Articular chondrocyte of knee joint (primary cell): Measurements from ENCODE around the gene PXMP4. TPM values are rescaled to one million over a fixed set of nuclear protein-coding genes. Genes with fewer than 3 reads are reported as not detected.

Source experiments
- total RNA-seq: library from RNA; depleted of rRNA; stranded (reverse); fragments of >200 nt; gene quantifications from 2 replicates; pipeline ENCODE4 v1.2.3, GENCODE V29; 2012

The PXMP4 gene, protein sequence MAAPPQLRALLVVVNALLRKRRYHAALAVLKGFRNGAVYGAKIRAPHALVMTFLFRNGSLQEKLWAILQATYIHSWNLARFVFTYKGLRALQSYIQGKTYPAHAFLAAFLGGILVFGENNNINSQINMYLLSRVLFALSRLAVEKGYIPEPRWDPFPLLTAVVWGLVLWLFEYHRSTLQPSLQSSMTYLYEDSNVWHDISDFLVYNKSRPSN
- total RNA-seq: 4.7 and 8.9 TPM in 2 replicates

DNA sequence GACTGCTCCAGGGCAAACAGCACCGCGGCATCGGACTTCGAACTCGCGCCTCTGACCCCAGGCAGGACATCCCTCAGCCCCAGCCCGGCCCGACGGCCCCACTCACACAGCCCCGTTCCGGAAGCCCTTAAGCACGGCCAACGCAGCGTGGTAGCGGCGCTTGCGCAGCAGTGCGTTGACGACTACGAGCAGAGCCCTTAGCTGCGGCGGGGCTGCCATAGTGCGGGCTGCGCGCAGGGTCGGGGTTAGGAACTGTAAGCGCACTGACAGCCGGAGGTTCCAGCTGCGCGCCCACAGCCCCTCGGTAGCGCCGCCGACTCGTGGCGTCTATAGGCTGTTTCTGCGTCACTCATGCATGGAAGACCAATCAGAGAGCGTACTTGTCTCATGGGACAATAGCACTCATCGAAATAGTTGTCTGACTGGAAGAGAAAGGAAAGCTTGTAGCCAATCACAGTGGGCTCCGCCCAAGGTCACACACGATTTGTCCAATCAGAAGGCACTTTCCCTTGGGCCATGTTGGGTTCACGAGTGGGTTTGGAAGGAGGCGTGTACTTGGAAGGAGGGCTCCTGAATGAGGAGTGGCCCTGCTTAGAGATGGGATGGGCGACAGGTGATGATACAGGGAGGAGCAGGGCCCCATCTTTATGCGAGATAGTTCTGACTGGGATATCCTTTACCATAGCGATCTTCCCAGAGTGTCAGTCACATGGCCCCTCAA is at the start of gene PXMP4:
TSS of gene PXMP4 (minus strand) at position 322 of the 721 bp plus-strand sequence. CDS start at position 219, 103 bp downstream.

DNA sequence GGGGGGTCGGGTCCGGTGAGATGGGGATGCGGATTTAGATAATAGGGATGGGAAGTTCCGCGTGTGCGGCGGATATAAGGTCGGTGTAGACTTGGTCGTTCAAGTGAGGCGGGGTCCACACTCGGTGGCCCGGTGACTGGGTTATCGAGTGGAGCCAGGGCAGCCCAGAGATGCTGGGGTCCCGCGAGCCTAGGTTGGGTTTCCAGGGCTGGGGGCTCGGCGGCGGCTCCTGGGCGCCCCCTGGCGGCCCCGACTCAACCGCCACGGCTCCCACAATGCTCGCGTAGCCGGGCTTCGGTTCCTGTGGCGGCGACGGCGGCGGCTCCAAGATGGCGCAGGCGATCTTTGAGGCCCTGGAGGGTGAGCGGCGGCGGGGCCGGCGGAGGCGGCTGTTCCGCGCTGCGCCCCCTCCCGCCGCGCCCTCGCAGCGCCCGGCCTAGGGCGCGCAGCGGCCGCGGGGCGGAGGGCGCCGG is 11.6 kb upstream of the PXMP4 start, which contains the start of gene ZNF341:
TSS of gene ZNF341 (plus strand) at position 304 of the 473 bp plus-strand sequence. CDS start at position 330, 26 bp downstream.

DNA sequence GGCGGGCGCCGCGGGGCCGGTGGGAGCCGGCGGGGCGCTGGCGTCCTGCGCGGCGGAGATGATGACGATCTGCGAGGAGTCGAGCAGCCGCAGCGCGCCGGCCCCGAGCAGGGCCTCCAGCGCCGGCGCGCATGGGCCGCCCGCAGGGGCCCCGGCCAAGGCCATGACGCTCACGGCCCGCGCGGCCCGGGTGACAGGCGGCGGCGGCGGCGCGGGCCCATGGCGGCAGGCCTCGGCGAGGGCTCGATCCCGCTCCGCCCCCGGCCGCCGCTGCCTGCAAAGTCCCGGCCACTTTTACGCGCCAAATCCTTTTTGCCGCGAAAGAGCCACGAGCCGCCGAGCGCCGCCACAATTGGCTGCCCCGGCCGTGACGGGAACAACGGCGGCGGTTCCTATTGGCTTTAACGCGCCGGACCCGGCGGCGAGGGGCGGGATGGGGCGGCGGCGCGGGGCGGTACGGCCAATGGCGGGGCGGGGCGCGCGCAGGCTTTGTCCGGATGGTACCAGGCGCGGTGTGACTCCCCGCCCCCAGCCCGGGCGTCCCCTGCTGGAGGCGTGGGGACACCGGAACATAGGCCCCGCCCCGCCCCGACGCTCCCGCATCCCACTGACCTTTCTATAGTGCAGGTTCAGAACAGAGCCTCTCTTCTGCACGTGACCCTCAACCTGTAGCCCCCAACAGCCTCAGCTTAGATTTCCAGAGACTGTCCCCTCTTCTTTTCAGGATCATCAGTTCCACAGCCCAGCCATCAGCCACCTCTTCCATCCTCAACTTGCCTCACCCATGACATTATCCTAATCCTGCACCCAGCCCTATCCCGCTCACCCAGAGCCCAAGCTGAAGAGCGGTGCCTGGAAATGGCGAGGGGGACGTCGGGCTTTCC is 33.8 kb downstream of the PXMP4 start, which contains the start of gene E2F1:
TSS of gene E2F1 (minus strand) at position 286 of the 884 bp plus-strand sequence. CDS start at position 165, 121 bp downstream.

DNA sequence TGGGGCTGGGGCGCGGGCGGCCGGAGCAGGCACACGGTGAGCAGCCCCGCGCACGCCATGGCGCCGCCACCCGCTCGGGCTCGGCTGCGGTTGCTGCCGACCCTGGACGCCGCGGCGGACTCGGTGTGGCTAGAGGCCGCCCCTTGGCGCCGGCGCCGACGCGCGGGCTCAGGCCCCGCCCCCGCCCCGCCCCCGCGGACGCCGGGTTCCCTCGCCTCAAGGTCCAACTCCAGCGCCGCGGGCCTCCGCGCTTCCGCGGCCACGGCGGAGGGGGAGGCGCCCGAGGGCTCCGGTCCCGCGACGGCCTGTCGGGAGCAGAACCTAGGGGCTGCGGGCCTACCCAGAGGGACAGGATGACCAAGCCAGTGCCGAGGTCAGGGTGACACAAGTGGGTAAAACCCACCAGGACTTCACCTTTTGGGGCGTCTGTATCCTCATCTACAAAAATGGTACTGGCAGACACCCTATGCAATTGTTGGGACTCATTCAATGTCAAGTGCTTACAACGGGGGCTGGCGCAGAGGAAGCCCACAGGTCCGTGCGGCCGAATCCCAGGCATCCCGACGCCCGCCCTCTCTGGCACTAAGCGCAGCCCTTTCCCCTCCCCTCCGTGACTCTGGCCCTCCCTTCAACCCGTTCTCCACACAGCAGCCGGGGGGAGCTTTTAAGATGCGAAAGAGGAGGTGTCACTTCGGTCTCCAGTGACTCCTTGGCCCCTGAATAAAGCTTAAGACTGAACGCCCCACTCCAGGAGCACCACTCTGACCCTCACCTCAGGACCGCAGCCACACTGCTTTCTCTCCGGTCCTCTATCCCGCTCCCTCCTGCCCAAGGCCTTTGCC is 45.6 kb downstream of the PXMP4 start, which contains the start of gene NECAB3:
TSS of gene NECAB3 (minus strand) at position 135 of the 842 bp plus-strand sequence. CDS start at position 59, 76 bp downstream.

DNA sequence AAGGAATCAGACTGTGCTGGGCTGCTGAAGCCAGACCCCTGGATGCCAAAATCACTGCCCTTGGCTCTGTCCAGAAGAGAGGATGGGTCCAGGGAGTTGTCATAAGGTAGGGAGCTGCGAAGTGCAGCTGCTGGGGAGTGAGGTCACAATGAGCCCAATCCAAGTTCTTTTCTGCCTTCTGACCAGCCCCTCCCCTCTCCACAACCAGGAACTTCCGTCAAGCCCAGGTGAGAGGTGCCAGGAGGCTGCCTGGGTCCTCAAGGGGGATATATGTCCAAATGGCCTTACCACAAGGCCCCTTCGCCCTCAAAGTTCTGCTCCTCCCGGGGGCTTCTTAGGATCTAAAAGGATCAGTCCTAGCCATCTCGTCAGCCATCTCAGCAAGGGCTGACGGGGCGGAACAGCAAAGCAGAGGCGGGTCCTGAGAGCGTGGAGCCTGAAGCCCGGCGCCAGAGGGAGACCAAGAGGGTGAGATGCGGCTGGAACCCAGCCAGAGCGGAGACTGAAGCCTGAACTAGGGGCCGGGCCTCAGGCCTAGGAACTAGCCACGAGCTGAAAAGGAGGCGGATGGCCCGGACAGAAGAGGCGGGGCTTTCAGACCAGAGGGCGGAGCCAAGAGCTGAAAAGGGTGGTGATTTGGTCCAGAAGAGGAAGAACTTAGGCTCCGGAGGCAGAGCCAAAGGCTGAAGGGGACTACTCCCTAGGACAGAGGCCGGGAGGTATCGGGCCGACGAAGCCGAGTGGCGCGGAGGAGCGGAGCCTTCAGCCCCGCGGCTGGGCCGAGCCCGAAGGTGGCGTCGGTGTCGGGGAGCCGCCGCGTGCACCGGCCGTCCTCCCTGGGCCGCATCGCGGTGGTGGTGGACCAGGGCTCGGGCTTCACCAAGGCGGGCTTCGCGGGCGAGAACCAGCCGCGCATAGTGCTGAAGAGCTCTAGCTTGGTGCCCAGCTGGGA is 53.5 kb downstream of the PXMP4 start, which contains the start of gene ACTL10:
TSS of gene ACTL10 (plus strand) at position 651 of the 952 bp plus-strand sequence. CDS start 555 bp downstream, outside the sequence.

DNA sequence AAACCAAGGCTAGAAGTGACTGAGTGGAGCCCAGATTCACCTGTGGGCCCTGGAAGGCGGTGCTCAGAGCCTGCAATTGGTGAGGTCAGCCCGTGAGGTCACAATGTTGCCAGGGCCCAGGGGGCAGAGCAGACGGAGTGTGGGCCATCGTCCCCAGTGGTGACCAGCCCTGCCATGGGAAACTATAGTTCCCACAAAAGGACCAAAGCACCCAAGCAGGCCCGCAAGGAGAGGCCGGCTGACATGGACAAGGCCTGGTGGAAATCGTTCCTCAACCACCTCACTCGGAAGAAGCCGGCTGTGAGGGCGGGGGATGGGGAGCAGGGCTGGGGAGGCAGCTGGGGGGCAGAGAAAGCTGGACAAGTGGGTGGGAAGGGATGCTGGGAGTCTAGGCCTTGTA is 57.9 kb downstream of the PXMP4 start, which contains the start of gene C20orf144:
TSS of gene C20orf144 (plus strand) at position 156 of the 400 bp plus-strand sequence. CDS start at position 175, 19 bp downstream.

Other genes with a start within 250 kb of the PXMP4 start
- 10.7 and 11.9 TPM in 2 replicates for gene CBFA2T2, start 230.2 kb downstream of the PXMP4 start, total RNA-seq
- gene C20orf144, start 58.0 kb downstream of the PXMP4 start, total RNA-seq: 0.13 TPM in 1 of 2 replicates, not detected in the other
- gene ACTL10, start 53.4 kb downstream of the PXMP4 start, total RNA-seq: 1.7 and 2.1 TPM in 2 replicates
- gene NECAB3, start 45.9 kb downstream of the PXMP4 start, total RNA-seq: 11.6 and 14.1 TPM in 2 replicates
- 2.0 and 3.4 TPM in 2 replicates for gene E2F1, start 33.9 kb downstream of the PXMP4 start, total RNA-seq
- gene ZNF341, start 11.7 kb upstream of the PXMP4 start, total RNA-seq: 1.4 and 1.7 TPM in 2 replicates
- 42.4 and 57.4 TPM in 2 replicates for gene CHMP4B, start 91.0 kb upstream of the PXMP4 start, total RNA-seq